ENCODE measurements around the gene LIN37. TPM values are rescaled to one million over a fixed set of nuclear protein-coding genes. Genes with fewer than 3 reads are reported as not detected.

The LIN37 gene
- total RNA-seq, 1 donor from 2014 or later: 13.1 TPM

GRCh38 chr19:35714601-35715354, 33.6 kb upstream of the LIN37 start:
- H3K27me3 Mint-ChIP-seq: no peaks in the 10 kb centered on the region
- TF ChIP-seq, protein P1, sequence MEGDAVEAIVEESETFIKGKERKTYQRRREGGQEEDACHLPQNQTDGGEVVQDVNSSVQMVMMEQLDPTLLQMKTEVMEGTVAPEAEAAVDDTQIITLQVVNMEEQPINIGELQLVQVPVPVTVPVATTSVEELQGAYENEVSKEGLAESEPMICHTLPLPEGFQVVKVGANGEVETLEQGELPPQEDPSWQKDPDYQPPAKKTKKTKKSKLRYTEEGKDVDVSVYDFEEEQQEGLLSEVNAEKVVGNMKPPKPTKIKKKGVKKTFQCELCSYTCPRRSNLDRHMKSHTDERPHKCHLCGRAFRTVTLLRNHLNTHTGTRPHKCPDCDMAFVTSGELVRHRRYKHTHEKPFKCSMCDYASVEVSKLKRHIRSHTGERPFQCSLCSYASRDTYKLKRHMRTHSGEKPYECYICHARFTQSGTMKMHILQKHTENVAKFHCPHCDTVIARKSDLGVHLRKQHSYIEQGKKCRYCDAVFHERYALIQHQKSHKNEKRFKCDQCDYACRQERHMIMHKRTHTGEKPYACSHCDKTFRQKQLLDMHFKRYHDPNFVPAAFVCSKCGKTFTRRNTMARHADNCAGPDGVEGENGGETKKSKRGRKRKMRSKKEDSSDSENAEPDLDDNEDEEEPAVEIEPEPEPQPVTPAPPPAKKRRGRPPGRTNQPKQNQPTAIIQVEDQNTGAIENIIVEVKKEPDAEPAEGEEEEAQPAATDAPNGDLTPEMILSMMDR (IDR thresholded peaks at IDR 0.05; ENCODE audit: unreplicated experiment): no peak
- DNase-seq (ENCODE audit: low spot score, unreplicated experiment): no peak
- H3K27ac Mint-ChIP-seq: peak overlapping the region; percentile 19
- peaks cover 21% of the 10 kb centered on the region for H3K4me1 Mint-ChIP-seq (ENCODE audit: low read depth)
- H3K36me3 Mint-ChIP-seq (ENCODE audit: insufficient read depth): no peaks in the 10 kb centered on the region
- H3K9me3 Mint-ChIP-seq (ENCODE audit: low read depth): no peaks in the 10 kb centered on the region
- H3K4me3 Mint-ChIP-seq (ENCODE audit: low read depth): peak overlapping the region; percentile 56

- Mint-ChIP-seq H3K36me3 (ENCODE audit: insufficient read depth) (peaks cover 1% of the 10 kb centered on the region), H3K4me3 (ENCODE audit: low read depth) (peak overlapping the region; percentile 82), H3K4me1 (ENCODE audit: low read depth) (peaks cover 21% of the 10 kb centered on the region), H3K27me3 (no peaks in the 10 kb centered on the region), H3K9me3 (ENCODE audit: low read depth) (no peaks in the 10 kb centered on the region), H3K27ac (no peak overlapping the region)
- TF ChIP-seq, protein P1 (IDR thresholded peaks at IDR 0.05; ENCODE audit: unreplicated experiment): no peak
- DNase-seq (ENCODE audit: low spot score, unreplicated experiment): no peak
Measured at GRCh38 chr19:35715355-35715809, 33.0 kb upstream of the LIN37 start.

DNA sequence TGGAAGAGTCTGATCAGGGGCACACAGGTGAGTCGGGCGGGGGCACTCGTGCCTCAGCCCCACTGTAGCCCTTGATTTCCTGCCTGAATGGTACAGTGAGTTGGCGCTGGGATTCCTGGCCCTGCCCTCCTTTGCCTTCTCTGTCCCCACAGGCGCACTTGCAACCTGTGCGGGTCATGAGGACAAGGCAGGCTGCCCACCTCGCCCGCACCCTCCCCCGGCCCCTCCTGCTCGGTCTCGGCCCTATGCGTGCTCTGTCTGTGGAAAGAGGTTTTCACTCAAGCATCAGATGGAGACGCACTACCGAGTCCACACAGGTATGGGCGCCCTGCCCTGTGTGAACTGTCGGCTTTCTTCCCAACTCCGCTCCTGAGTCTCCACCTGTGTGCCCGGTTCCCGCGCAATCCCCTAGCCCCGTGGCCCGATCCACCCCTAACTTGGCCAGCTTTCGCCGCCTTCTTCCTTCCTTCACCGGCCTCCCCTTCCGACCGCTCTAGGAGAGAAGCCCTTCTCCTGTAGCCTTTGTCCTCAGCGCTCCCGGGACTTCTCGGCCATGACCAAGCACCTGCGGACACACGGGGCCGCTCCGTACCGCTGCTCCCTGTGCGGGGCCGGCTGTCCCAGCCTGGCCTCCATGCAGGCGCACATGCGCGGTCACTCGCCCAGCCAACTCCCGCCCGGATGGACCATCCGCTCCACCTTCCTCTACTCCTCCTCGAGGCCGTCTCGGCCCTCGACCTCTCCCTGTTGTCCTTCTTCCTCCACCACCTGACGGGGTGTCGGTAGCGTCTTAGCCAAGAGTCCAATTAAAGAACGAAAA, 32.2 kb upstream of the LIN37 start:
- TF ChIP-seq, protein P1 (IDR thresholded peaks at IDR 0.05; ENCODE audit: unreplicated experiment): no peak
- no peaks in the 10 kb centered on the region for H3K27me3 Mint-ChIP-seq
- H3K36me3 Mint-ChIP-seq (ENCODE audit: insufficient read depth): peaks cover 1% of the 10 kb centered on the region
- peaks cover 21% of the 10 kb centered on the region for H3K4me1 Mint-ChIP-seq (ENCODE audit: low read depth)
- DNase-seq (ENCODE audit: low spot score, unreplicated experiment): peak; percentile 50
- H3K9me3 Mint-ChIP-seq (ENCODE audit: low read depth): no peaks in the 10 kb centered on the region
- peak overlapping the region; percentile 97 for H3K27ac Mint-ChIP-seq
- peak overlapping the region; percentile 82 for H3K4me3 Mint-ChIP-seq (ENCODE audit: low read depth)

- H3K9me3 Mint-ChIP-seq (ENCODE audit: low read depth): no peaks in the 10 kb centered on the region
- H3K27me3 Mint-ChIP-seq: no peaks in the 10 kb centered on the region
- peak overlapping the region; percentile 82 for H3K4me3 Mint-ChIP-seq (ENCODE audit: low read depth)
- TF ChIP-seq, protein P1 (IDR thresholded peaks at IDR 0.05; ENCODE audit: unreplicated experiment): peak; percentile 85
- peaks cover 21% of the 10 kb centered on the region for H3K4me1 Mint-ChIP-seq (ENCODE audit: low read depth)
- H3K27ac Mint-ChIP-seq: peak overlapping the region; percentile 97
- DNase-seq (ENCODE audit: low spot score, unreplicated experiment): peak; percentile 78
- H3K36me3 Mint-ChIP-seq (ENCODE audit: insufficient read depth): peaks cover 1% of the 10 kb centered on the region
Measured at GRCh38 chr19:35716801-35717664, 31.3 kb upstream of the LIN37 start.
